ENCODE measurements around the gene ISG20L2.

ISG20L2 gene

DNA sequence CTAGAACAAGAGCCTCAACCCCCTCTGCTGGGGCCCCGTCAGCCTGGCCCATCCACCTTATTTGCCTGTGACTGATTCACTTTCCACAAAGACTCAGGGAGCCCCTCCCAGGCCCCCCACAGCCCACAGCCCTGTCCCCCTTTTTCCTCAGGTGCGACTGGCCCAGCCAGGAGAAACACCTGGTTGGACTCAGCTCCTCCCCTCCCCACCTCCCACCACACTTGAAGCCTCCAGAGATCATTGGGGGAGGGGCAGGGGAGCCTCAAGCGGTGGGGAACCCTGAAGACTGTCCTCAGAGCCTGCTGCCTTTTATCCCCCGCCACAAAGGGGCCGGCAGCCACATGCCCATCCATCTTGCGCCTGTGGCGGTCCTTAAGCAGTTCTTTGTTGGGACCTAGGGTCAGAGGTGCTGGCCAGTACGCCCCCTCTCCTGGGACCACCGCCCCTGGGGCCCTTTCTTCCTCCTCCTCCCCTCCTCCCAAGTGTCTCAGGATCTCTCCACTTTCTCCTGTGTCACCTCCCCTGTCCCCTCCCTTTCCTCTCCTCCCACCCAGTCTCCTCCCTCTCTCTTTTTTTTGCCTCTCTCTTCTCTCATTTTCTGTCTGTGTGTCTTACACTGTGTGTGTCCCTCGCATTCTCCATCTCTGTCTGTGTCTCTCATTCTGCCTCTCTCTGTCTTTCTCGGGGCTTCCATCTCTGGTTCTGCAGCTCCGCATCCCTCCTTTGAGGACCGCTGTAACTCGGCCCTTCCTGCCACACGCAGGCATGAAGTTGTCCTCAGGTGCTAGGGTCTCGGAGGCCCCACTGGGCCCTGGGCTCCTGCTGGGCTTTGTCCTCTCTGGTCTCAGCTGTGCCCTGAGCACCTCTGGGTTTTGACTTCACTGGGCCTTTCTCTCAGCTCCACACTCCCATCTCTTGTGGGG is 35.4 kb downstream of the ISG20L2 start:
- no peak for DNase-seq (ENCODE audit: low read depth)
- no peak overlapping the region for H3K4me3 ChIP-seq (ENCODE audit: control insufficient read depth, low read depth, low read length)
- TF ChIP-seq, protein P1, sequence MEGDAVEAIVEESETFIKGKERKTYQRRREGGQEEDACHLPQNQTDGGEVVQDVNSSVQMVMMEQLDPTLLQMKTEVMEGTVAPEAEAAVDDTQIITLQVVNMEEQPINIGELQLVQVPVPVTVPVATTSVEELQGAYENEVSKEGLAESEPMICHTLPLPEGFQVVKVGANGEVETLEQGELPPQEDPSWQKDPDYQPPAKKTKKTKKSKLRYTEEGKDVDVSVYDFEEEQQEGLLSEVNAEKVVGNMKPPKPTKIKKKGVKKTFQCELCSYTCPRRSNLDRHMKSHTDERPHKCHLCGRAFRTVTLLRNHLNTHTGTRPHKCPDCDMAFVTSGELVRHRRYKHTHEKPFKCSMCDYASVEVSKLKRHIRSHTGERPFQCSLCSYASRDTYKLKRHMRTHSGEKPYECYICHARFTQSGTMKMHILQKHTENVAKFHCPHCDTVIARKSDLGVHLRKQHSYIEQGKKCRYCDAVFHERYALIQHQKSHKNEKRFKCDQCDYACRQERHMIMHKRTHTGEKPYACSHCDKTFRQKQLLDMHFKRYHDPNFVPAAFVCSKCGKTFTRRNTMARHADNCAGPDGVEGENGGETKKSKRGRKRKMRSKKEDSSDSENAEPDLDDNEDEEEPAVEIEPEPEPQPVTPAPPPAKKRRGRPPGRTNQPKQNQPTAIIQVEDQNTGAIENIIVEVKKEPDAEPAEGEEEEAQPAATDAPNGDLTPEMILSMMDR (IDR thresholded peaks at IDR 0.05; ENCODE audit: control insufficient read depth, insufficient read depth, low read depth, low read length, missing control alignments), result no peak

DNA sequence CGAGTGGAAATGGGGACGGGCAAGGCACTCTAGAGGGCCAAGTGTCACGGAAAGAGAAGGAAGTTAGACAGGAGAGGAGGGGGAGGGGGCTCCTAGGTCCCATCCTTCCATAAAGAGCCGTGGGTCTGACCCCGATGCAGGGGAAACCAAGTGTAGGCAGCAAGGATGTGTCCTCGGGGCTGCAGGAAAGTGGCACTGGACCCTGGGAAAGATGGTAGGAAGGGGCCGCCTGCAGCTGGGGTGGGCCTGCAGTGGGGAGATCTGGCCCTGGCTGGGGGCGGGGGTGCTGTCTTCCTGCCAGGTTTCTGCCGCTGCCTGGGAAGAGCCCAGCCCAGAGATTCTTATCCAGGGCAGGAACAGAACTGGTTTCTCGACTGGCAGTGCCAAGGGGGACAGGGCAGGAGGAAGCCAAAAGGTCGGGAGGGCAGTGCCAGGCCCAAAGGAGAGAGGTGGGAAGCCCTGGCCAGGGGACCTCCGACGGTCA is 36.1 kb downstream of the ISG20L2 start:
- DNase-seq (ENCODE audit: low read depth), result no peak
- no peak overlapping the region for H3K4me3 ChIP-seq (ENCODE audit: control insufficient read depth, low read depth, low read length)
- TF ChIP-seq, protein P1 (IDR thresholded peaks at IDR 0.05; ENCODE audit: control insufficient read depth, insufficient read depth, low read depth, low read length, missing control alignments), result no peak

DNA sequence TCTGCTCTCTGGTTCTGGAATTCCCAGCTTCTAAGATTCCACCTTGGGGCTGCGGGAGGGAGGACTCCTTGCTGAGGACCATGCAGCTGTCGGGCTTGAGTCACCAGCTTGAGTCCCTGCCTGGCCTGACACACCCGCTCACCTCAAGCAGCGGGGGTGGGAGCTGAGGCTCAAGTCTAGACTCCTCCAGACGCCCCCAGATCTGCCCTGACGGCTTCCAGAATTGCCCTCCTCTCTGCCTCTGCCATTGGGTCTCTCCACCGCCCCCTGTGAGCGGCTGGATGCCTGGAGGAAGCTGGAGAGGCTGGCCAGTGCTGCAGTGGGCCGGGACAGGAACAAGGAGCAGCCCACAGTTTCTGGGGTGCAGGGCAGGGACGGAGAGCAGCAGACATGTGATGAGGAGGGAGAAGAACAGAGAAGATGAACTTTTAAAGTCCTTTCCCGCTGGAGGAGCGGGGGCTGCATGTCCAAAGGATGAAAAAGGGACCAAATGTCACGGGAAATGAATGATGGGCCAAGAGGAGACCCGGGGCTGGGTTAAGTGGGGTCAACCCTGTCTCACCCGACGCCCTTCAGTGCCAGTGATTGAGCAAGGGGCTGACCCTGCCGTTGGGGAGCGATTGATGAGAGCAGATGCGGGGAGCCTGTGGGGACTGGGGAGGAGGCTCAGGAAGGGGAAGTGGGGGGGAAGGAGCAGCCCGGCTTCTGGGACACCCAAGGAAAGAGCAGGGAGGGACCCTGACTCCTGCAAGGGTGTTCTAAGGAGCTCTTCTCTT is 36.7 kb downstream of the ISG20L2 start:
- no peak overlapping the region for H3K4me3 ChIP-seq (ENCODE audit: control insufficient read depth, low read depth, low read length)
- no peak for DNase-seq (ENCODE audit: low read depth)
- TF ChIP-seq, protein P1 (IDR thresholded peaks at IDR 0.05; ENCODE audit: control insufficient read depth, insufficient read depth, low read depth, low read length, missing control alignments), result peak; percentile 25

DNA sequence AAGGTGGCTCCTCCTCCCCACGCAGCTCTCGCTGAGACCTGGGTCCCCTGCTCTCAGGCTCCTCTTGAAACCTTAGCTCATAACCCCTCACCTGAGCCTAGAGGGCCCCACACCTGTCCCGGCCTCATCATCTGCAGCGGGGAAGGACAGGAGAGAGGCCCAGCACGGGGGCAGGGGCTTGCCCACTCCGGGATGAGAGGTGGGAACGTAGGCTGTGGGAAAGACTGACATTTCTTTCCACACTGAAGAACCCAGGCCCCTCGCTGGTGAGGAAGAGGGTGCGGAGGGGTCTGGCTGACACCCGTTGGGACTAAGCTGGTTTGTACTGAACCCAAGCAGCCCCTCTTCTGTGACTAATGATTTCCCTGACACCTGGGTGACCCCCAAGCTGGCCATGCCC is 37.4 kb downstream of the ISG20L2 start:
- TF ChIP-seq, protein P1 (IDR thresholded peaks at IDR 0.05; ENCODE audit: control insufficient read depth, insufficient read depth, low read depth, low read length, missing control alignments), result no peak
- no peak overlapping the region for H3K4me3 ChIP-seq (ENCODE audit: control insufficient read depth, low read depth, low read length)
- no peak for DNase-seq (ENCODE audit: low read depth)

DNA sequence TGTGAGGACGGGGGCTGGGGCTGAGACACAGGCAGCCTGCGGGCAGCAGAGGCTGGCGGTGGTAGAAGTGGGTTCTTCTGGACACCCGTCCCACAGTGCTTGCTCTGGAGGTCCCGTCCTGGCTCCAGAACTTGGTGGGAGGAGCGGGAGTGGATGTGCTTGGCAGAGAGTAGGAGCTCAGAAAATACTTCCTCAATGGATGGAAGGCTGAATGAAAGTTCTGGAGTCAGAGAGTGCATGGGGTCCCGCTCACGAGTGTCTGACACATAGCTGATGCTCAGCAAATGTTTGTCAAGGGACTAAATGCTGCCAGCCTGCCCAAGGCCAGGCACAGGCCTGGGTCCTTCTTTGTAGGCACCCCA is 37.9 kb downstream of the ISG20L2 start:
- no peak overlapping the region for H3K4me3 ChIP-seq (ENCODE audit: control insufficient read depth, low read depth, low read length)
- TF ChIP-seq, protein P1 (IDR thresholded peaks at IDR 0.05; ENCODE audit: control insufficient read depth, insufficient read depth, low read depth, low read length, missing control alignments), result no peak
- no peak for DNase-seq (ENCODE audit: low read depth)

DNA sequence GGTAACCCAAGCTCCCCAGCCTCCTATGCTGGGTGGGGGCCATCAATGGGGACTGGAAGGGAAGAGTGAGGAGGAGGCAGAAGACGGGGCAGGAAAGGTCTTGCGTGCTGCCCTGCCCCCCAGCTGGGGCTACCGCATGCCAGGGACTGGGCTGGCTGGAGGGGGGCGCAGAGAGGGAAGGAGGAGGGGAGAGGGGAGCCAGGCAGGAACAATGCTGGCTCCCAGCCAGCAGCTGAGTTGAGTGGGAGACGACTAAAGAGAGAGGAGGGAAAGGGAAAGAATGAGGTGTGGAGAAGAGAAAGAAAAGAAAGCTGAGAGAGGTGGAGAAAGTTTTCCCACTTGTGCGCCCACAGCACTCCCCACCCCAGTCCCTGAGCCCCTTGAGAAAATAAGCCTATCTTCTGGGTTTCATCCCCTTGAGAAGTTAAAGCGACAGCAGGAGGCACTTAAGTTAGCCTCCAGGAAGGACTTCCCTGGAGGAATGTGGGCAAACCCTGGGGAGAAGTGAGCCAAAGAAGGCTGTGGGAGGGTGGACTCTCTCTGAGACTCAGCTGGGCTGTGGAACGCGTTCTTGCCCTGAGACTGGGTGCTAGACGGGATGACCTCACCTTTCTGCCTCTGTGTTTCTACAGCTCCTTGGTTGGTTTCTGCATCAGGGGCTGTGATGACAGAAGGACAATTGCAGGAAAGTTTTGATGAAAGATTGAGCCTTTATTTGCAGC is 38.5 kb downstream of the ISG20L2 start:
- TF ChIP-seq, protein P1 (IDR thresholded peaks at IDR 0.05; ENCODE audit: control insufficient read depth, insufficient read depth, low read depth, low read length, missing control alignments), result no peak
- no peak for DNase-seq (ENCODE audit: low read depth)
- H3K4me3 ChIP-seq (ENCODE audit: control insufficient read depth, low read depth, low read length), result no peak overlapping the region; the same call in 1 of the 2 replicates

Data from AG09309 (cell line).